SK-N-SH (cell line): ENCODE data around the gene BNC2. TPM values are rescaled to one million over a fixed set of nuclear protein-coding genes. Genes with fewer than 3 reads are reported as not detected.

ENCODE experiments used
- CTCF ChIA-PET: fragments of 300-600, 350-600 bp; formaldehyde crosslinking; extraction: SDS; loops from one replicate; lab custom pipeline; 2021; lab: Yijun Ruan, JAX
- POLR2A ChIA-PET: fragments of 350-600 bp; sonication (Branson Sonifier 250); formaldehyde crosslinking; extraction: SDS; loops from one replicate; lab custom pipeline; 2020; ENCODE audit warnings: antibody characterized with exemption, inconsistent platforms; lab: Yijun Ruan, JAX
- DNase-seq: peaks from one replicate; pipeline ENCODE4 v3.0.0; 2012
- H2AFZ ChIP-seq: fragments of 200-600 bp; sonication (generic); 2 replicates; pipeline ENCODE4 v1.8.1; 2016; ENCODE audit warnings: antibody characterized with exemption, mild to moderate bottlenecking, low read depth
- H3F3A ChIP-seq: fragments of 200-600 bp; sonication (generic); replicated peaks from 2 replicates; pipeline ENCODE3; 2016; ENCODE audit warnings: antibody characterized with exemption, mild to moderate bottlenecking; ENCODE audit not compliant: insufficient read depth
- H3K27ac ChIP-seq, 2 experiments: fragments of 200-500 bp in 1 of 2; fragments of 200-600 bp in 1 of 2; sonication (Bioruptor generic) in 1 of 2; sonication (generic), shearing (Covaris generic) in 1 of 2; 2 replicates each; pipeline versions ENCODE4 v1.5.1 to v1.6.1; 2014 to 2016; ENCODE audit warnings: low read depth in 2 of 2, inconsistent platforms in 1 of 2, low read length in 1 of 2, mild to moderate bottlenecking in 1 of 2, mixed read lengths in 1 of 2
- H3K27me3 ChIP-seq: fragments of 200-600 bp; sonication (generic), shearing (Covaris generic); 2 replicates; pipeline ENCODE4 v1.6.1; 2016; ENCODE audit warnings: mixed run types; ENCODE audit not compliant: insufficient read depth
- H3K36me3 ChIP-seq, 2 experiments: fragments of 200-500 bp in 1 of 2; fragments of 200-600 bp in 1 of 2; sonication (Bioruptor generic) in 1 of 2; sonication (generic) in 1 of 2; replicated peaks in 1 of 2; 2 replicates each; pipeline versions ENCODE3 to v1.5.1; 2014 to 2016; ENCODE audit warnings: low read length in 1 of 2, mild to moderate bottlenecking in 1 of 2; ENCODE audit not compliant: insufficient read depth in 2 of 2, control insufficient read depth in 1 of 2
- H3K4me1 ChIP-seq, 2 experiments: fragments of 200-500 bp in 1 of 2; fragments of 200-600 bp in 1 of 2; sonication (Bioruptor generic) in 1 of 2; sonication (generic), shearing (Covaris generic) in 1 of 2; 2 replicates each; pipeline versions ENCODE4 v1.5.1 to v1.6.1; 2014 to 2016; ENCODE audit warnings: low read depth in 1 of 2, low read length in 1 of 2, mixed run types in 1 of 2; ENCODE audit not compliant: insufficient read depth in 2 of 2, control insufficient read depth in 1 of 2
- H3K4me2 ChIP-seq: fragments of 200-600 bp; sonication (generic), shearing (Covaris generic); 2 replicates; pipeline ENCODE4 v1.6.1; 2017; ENCODE audit warnings: mixed run types
- H3K4me3 ChIP-seq, 2 experiments: fragments of 200-500 bp in 1 of 2; fragments of 200-600 bp in 1 of 2; sonication (Bioruptor generic) in 1 of 2; sonication (generic), shearing (Covaris generic) in 1 of 2; 2 replicates each; pipeline versions ENCODE4 v1.5.1 to v1.8.1; 2014 to 2016; ENCODE audit warnings: low read depth in 2 of 2, inconsistent platforms in 1 of 2, low read length in 1 of 2, mild to moderate bottlenecking in 1 of 2, mixed read lengths in 1 of 2, moderate library complexity in 1 of 2
- H3K79me2 ChIP-seq: fragments of 200-600 bp; sonication (generic); 2 replicates; pipeline ENCODE4 v1.8.1; 2017; ENCODE audit warnings: mild to moderate bottlenecking; ENCODE audit not compliant: insufficient read depth
- H3K9ac ChIP-seq: fragments of 200-600 bp; sonication (generic); 2 replicates; pipeline ENCODE4 v1.6.1; 2017; ENCODE audit warnings: mixed run types
- H3K9me2 ChIP-seq: fragments of 200-600 bp; sonication (generic); 2 replicates; pipeline ENCODE4 v1.6.1; 2017; ENCODE audit warnings: mixed run types
- H3K9me3 ChIP-seq: fragments of 200-600 bp; sonication (generic); 2 replicates; pipeline ENCODE4 v1.6.1; 2017; ENCODE audit warnings: mixed run types, mild to moderate bottlenecking, moderate library complexity
- H4K20me1 ChIP-seq: fragments of 200-600 bp; sonication (generic); 2 replicates; pipeline ENCODE4 v1.6.1; 2017; ENCODE audit warnings: mild to moderate bottlenecking, mixed run types; ENCODE audit not compliant: insufficient read depth
- CHD2 ChIP-seq: fragments of 150-350 bp; IDR thresholded peaks from 2 replicates; pipeline ENCODE4 v1.6.1; 2018; ENCODE audit warnings: low read length; ENCODE audit not compliant: partially characterized antibody
- EP300 ChIP-seq, 2 experiments: IDR thresholded peaks; 2 replicates each; pipeline versions ENCODE4 v1.4.0 to v1.6.1; 2012; ENCODE audit warnings: borderline replicate concordance in 1 of 2, low read depth in 1 of 2, low read length in 1 of 2
- FOSL2 ChIP-seq: IDR thresholded peaks from 2 replicates; pipeline ENCODE4 v1.4.0; 2012; ENCODE audit warnings: low read depth, mild to moderate bottlenecking, moderate library complexity, borderline replicate concordance
- JUND ChIP-seq: IDR thresholded peaks from 2 replicates; pipeline ENCODE4 v1.4.0; 2012
- MEF2A ChIP-seq: IDR thresholded peaks from 2 replicates; pipeline ENCODE4 v1.4.0; 2012; ENCODE audit warnings: low read depth, borderline replicate concordance
- NFIC ChIP-seq: IDR thresholded peaks from 2 replicates; pipeline ENCODE4 v1.4.0; 2012; ENCODE audit warnings: borderline replicate concordance
- RAD21 ChIP-seq: IDR thresholded peaks from 2 replicates; pipeline ENCODE4 v1.6.1; 2012; ENCODE audit warnings: mild to moderate bottlenecking, low read length
- RCOR1 ChIP-seq: fragments of 150-350 bp; IDR thresholded peaks from 2 replicates; pipeline ENCODE4 v1.6.1; 2017; ENCODE audit warnings: antibody characterized with exemption, low read length
- SIN3A ChIP-seq: IDR thresholded peaks from 2 replicates; pipeline ENCODE4 v1.6.1; 2012; ENCODE audit warnings: low read depth, mild to moderate bottlenecking, low read length, moderate library complexity, borderline replicate concordance
- TAF1 ChIP-seq: IDR thresholded peaks from 2 replicates; pipeline ENCODE4 v1.6.1; 2012; ENCODE audit warnings: low read depth, mild to moderate bottlenecking, low read length, moderate library complexity, borderline replicate concordance
- TCF12 ChIP-seq: IDR thresholded peaks from 2 replicates; pipeline ENCODE4 v1.4.0; 2012
- TEAD4 ChIP-seq: IDR thresholded peaks from 2 replicates; pipeline ENCODE4 v1.4.0; 2012; ENCODE audit warnings: mild to moderate bottlenecking, borderline replicate concordance; ENCODE audit not compliant: insufficient read depth
- USF2 ChIP-seq: fragments of 150-350 bp; IDR thresholded peaks from 2 replicates; pipeline ENCODE4 v1.6.1; 2017; ENCODE audit warnings: antibody characterized with exemption, low read length, low read depth, borderline replicate concordance
- ZBTB33 ChIP-seq: IDR thresholded peaks from 2 replicates; pipeline ENCODE4 v1.4.0; 2012; ENCODE audit warnings: low read depth, borderline replicate concordance
- WGBS: methylation state at CpG from one replicate; pipeline ENCODE4 v1.1.6; 2017; ENCODE audit warnings: low lambda C conversion rate; 5-methylcytosine and 5-hydroxymethylcytosine counted together
- polyA plus RNA-seq, 3 experiments: library from polyadenylated mRNA; depleted of rRNA; stranded (reverse); fragments of >200 nt; gene quantifications; 2 replicates each; pipeline ENCODE4 v1.2.3, GENCODE V29; 2012
- TF ChIP-seq, protein P1 (sequence below): IDR thresholded peaks from 2 replicates; pipeline ENCODE4; 2012

Gene BNC2
- polyA plus RNA-seq, 1 of the 3 experiments (the other 2 are of a cell fraction), result 8.8 TPM

DNA sequence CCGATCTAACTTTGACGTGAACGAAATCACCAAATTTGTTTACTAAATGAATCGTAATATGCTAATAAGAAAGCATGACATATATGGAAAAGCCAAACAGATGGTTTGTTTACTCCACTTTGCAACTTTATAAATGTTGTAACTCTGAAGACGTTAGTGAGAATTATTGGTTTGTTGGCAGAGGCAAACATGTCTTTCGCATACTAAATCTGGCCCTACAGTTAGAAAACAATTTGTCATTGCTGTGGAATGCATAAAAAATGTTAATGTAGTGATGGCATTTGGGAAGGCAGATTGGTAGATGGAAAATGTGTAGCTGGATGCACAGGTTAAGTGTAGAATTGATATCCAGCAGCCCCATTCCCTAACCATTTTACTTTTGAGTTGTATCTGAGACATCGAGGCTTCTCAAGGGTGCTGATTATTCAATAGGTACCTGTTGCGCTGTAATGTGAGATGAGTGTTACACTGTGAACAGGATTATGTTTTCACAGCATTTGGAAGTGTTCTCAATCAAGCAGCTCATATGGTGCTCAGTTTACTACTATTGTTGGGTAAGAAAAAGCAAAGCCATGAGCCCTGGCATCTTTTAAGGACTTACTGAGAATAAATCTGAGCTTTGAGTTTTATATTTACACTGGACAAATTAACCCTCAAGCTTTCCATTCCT lies 444.8 kb downstream of the BNC2 start:
- peak overlapping the region; percentile 9; the same call in 1 of the 2 replicates for H2AFZ ChIP-seq
- TF ChIP-seq TAF1 (no peak), TCF12 (peak; percentile 74), EP300 (IDR thresholded peaks at IDR 0.05; ENCODE audit: borderline replicate concordance in 1 of 2, low read depth in 1 of 2, low read length in 1 of 2) (peak in 1 of 2 experiments; percentile 53; a peak in 1 of 4 replicates), JUND (peak; percentile 79), SIN3A (no peak), TEAD4 (peak; percentile 75; the same call in 1 of the 2 replicates), RCOR1 (no peak), RAD21 (no peak), CHD2 (no peak), FOSL2 (peak; percentile 61; the same call in 1 of the 2 replicates), ZBTB33 (no peak), USF2 (no peak), MEF2A (peak; percentile 31; the same call in 1 of the 2 replicates), NFIC (peak; percentile 77)
- TF ChIP-seq, protein P1, sequence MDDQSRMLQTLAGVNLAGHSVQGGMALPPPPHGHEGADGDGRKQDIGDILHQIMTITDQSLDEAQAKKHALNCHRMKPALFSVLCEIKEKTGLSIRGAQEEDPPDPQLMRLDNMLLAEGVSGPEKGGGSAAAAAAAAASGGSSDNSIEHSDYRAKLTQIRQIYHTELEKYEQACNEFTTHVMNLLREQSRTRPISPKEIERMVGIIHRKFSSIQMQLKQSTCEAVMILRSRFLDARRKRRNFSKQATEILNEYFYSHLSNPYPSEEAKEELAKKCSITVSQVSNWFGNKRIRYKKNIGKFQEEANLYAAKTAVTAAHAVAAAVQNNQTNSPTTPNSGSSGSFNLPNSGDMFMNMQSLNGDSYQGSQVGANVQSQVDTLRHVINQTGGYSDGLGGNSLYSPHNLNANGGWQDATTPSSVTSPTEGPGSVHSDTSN, result peak; percentile 63
- ChIA-PET POLR2A (no interaction called here), CTCF (no interaction called here)
- H3K27ac ChIP-seq, result peak overlapping the region; percentile 53 to 61; a peak in 3 of 4 replicates
- WGBS, result 44% methylated on average over 8 of the region's 8 CpGs
- H3K4me2 ChIP-seq, result peak overlapping the region; percentile 47
- no peak for DNase-seq
- peak overlapping the region; percentile 37; the same call in 1 of the 2 replicates for H3K9ac ChIP-seq
- H3K36me3 ChIP-seq, result peaks cover 0 to 17% of the 10 kb centered on the region in 2 experiments
- H4K20me1 ChIP-seq, result no peaks in the 10 kb centered on the region
- H3K9me2 ChIP-seq, result no peaks in the 10 kb centered on the region
- peaks cover 10% of the 10 kb centered on the region for H3F3A ChIP-seq
- peaks cover 21 to 31% of the 10 kb centered on the region in 2 experiments; a peak in 3 of 4 replicates for H3K4me1 ChIP-seq
- no peak overlapping the region for H3K4me3 ChIP-seq
- H3K9me3 ChIP-seq, result no peaks in the 10 kb centered on the region
- peaks cover 7% of the 10 kb centered on the region for H3K79me2 ChIP-seq
- no peaks in the 10 kb centered on the region for H3K27me3 ChIP-seq
